Measurements from ENCODE around the gene TRPC4AP. TPM values are rescaled to one million over a fixed set of nuclear protein-coding genes. Genes with fewer than 3 reads are reported as not detected.

TRPC4AP gene
- total and polyA plus RNA-seq, 10 of the 15 experiments (the other 5 are each of a cell fraction or from before 2014, with no cell fraction given) = 1.1 to 61.7 (median 41.2) TPM

- WGBS (ENCODE audit: insufficient coverage, insufficient replicate concordance, low lambda C conversion rate, missing lambda C conversion rate) = 50% methylated on average over 9 of the region's 9 CpGs
- FAIRE-seq (no peak), ATAC-seq (no peak), DNase-seq (ENCODE audit: low read depth, low spot score) (no peak)
- no TSS peak for BruUV-seq (replicated peaks)
- TF ChIP-seq GABPA (IDR thresholded peaks at IDR 0.05; ENCODE audit: low read depth) = no peak
- TF ChIP-seq WRNIP1 (IDR thresholded peaks at IDR 0.05; ENCODE audit: borderline replicate concordance, low read depth, low read length) = no peak
- TF ChIP-seq RUNX3 (IDR thresholded peaks at IDR 0.05; ENCODE audit: low read length) = no peak
- TF ChIP-seq CREB1 (IDR thresholded peaks at IDR 0.05; ENCODE audit: low read depth) = no peak
- no peak for TF ChIP-seq SIX5 (IDR thresholded peaks at IDR 0.05; ENCODE audit: low read depth, low read length, severe bottlenecking)
- TF ChIP-seq MLLT1 (IDR thresholded peaks at IDR 0.05) = no peak
- TF ChIP-seq IKZF2 (IDR thresholded peaks at IDR 0.05) = no peak
- no peak for TF ChIP-seq E2F8 (IDR thresholded peaks at IDR 0.05; ENCODE audit: low read depth, partially characterized antibody)
- TF ChIP-seq CREM (IDR thresholded peaks at IDR 0.05; ENCODE audit: low read depth) = no peak
- no peak overlapping the region for H2AFZ ChIP-seq (ENCODE audit: control insufficient read depth, low read depth, low read length)
- ChIA-PET CTCF (no interaction called here), RAD21 (ENCODE audit: unreplicated experiment) (no interaction called here), POLR2A (no interaction called here), SMC1A (ENCODE audit: uncharacterized antibody, unreplicated experiment) (no interaction called here)
- no peak overlapping the region for H3K27ac ChIP-seq (ENCODE audit: control insufficient read depth, insufficient read depth)
- H3K9ac ChIP-seq (ENCODE audit: control insufficient read depth, insufficient read depth, low read length) = no peak overlapping the region
- H4K20me1 ChIP-seq (ENCODE audit: control insufficient read depth, insufficient read depth) = no peaks in the 10 kb centered on the region
- in situ Hi-C loops (cut with MboI) = no loop called here
- H3K4me2 ChIP-seq (ENCODE audit: control insufficient read depth, insufficient read depth) = no peak overlapping the region
- no peaks in the 10 kb centered on the region for H3K4me1 ChIP-seq (ENCODE audit: control insufficient read depth, insufficient read depth, low read length)
- no peaks in the 10 kb centered on the region for H3K9me3 ChIP-seq (replicated peaks; ENCODE audit: control insufficient read depth, insufficient read depth, low read length)
- no peaks in the 10 kb centered on the region for H3K27me3 ChIP-seq (replicated peaks in 1 of 2; ENCODE audit: control insufficient read depth in 2 of 2, insufficient read depth in 2 of 2, low read length in 1 of 2)
- H3K36me3 ChIP-seq (ENCODE audit: control insufficient read depth in 2 of 2, insufficient read depth in 2 of 2, low read length in 1 of 2) = no peaks in the 10 kb centered on the region
- H3K79me2 ChIP-seq (ENCODE audit: control insufficient read depth, insufficient read depth, low read length) = no peaks in the 10 kb centered on the region
- intact Hi-C loops (cut with micrococcal nuclease; ENCODE audit: unreplicated experiment) = no loop called here
- no peak overlapping the region for H3K4me3 ChIP-seq
These were observed 121.6 kb downstream of the TRPC4AP start for GRCh38 chr20:34970846-34971560.

All from GM12878 (cell line).